Stimulated activated CD8-positive, alpha-beta memory T cell treated with anti-CD3 and anti-CD28 coated beads, Interleukin-7, amount 100 ng/mL, for 48 hours (primary cell): ENCODE data around the gene CYP27B1.

Experiments
- DNase-seq, 2 donors: peaks; one replicate each; pipeline ENCODE4 v3.0.0-alpha.2; 2020; ENCODE audit warnings: low read depth in 1 of 2; ENCODE audit errors: extremely low read depth in 1 of 2

The CYP27B1 gene

GRCh38 chr12:57766464-57767304 is at the start of gene CYP27B1:
TSS of gene CYP27B1 (minus strand) at chr12:57767078. CDS start at chr12:57767041, 37 bp downstream.
- DNase-seq, result no peak

GRCh38 chr12:57816001-57816854 is 49.4 kb upstream of the CYP27B1 start:
- DNase-seq, result no peak

GRCh38 chr12:57815177-57816000 is 48.5 kb upstream of the CYP27B1 start:
- DNase-seq, result no peak

GRCh38 chr12:57813971-57814772 is 47.3 kb upstream of the CYP27B1 start:
- no peak for DNase-seq

- DNase-seq, result no peak
These were observed 46.5 kb upstream of the CYP27B1 start for GRCh38 chr12:57813111-57813970.

- no peak for DNase-seq
These were observed 44.3 kb upstream of the CYP27B1 start for GRCh38 chr12:57811028-57811755.

GRCh38 chr12:57810450-57810849 is 43.6 kb upstream of the CYP27B1 start:
- no peak for DNase-seq

- no peak for DNase-seq
These were observed 42.5 kb upstream of the CYP27B1 start for GRCh38 chr12:57809425-57809824.

- DNase-seq, result no peak
These were observed 41.5 kb upstream of the CYP27B1 start for GRCh38 chr12:57808351-57808750.

- no peak for DNase-seq
These were observed 40.4 kb upstream of the CYP27B1 start for GRCh38 chr12:57807285-57807684.

- no peak for DNase-seq
These were observed 39.8 kb upstream of the CYP27B1 start for GRCh38 chr12:57806677-57807076.

- DNase-seq, result no peak
These were observed 36.5 kb upstream of the CYP27B1 start for GRCh38 chr12:57803319-57803893.

- DNase-seq, result no peak
These were observed 35.7 kb upstream of the CYP27B1 start for GRCh38 chr12:57802607-57803006.

- DNase-seq, result no peak
These were observed 34.1 kb upstream of the CYP27B1 start for GRCh38 chr12:57800965-57801364.

- DNase-seq, result no peak
These were observed 31.1 kb upstream of the CYP27B1 start for GRCh38 chr12:57797933-57798332.

- DNase-seq, result no peak
These were observed 30.1 kb upstream of the CYP27B1 start for GRCh38 chr12:57796996-57797395.

- no peak for DNase-seq
These were observed 28.5 kb upstream of the CYP27B1 start for GRCh38 chr12:57795354-57795753.

GRCh38 chr12:57793920-57794319 is 27.0 kb upstream of the CYP27B1 start:
- no peak for DNase-seq
